Hepatocyte (in vitro differentiated cells): ENCODE data around the gene SIGLEC9.

Experiments used
- EZH2 ChIP-seq: fragments of 200-600 bp; sonication (generic); IDR thresholded peaks from 2 replicates; pipeline ENCODE4 v1.6.1; 2016; ENCODE audit warnings: antibody characterized with exemption, mild to moderate bottlenecking, borderline replicate concordance
- EZH2phosphoT487 ChIP-seq: fragments of 200-600 bp; sonication (generic); IDR thresholded peaks from one replicate; pipeline ENCODE4 v1.6.1; 2018; ENCODE audit warnings: antibody characterized with exemption, mild to moderate bottlenecking, low read depth, moderate library complexity; ENCODE audit not compliant: unreplicated experiment, severe bottlenecking
- TF ChIP-seq, protein P1 (sequence below): fragments of 200-600 bp; sonication (generic); IDR thresholded peaks from 2 replicates; pipeline ENCODE4 v1.5.1; 2016; ENCODE audit warnings: antibody characterized with exemption, mild to moderate bottlenecking; ENCODE audit not compliant: poor library complexity

DNA sequence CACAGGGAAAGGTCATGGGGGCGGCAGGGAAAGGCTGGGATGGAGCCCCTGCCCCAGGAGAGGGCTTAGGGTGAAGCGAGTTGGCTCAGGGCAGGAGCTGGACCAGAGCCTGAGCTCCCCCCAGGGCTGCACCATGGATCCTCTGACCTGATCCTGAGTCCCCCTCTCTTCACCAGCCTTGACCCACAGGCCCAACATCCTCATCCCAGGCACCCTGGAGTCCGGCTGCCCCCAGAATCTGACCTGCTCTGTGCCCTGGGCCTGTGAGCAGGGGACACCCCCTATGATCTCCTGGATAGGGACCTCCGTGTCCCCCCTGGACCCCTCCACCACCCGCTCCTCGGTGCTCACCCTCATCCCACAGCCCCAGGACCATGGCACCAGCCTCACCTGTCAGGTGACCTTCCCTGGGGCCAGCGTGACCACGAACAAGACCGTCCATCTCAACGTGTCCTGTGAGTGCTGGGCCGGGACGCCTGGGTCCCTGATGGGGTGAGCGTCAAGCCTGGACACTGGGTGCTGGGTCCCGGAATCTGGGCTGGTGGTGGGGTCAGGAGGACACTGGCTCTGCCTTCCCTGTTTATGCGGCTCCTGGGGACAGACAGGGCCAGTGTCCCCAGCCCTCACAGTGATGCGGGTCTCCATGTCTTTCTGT is 842 bp downstream of the SIGLEC9 start:
- TF ChIP-seq, protein P1, sequence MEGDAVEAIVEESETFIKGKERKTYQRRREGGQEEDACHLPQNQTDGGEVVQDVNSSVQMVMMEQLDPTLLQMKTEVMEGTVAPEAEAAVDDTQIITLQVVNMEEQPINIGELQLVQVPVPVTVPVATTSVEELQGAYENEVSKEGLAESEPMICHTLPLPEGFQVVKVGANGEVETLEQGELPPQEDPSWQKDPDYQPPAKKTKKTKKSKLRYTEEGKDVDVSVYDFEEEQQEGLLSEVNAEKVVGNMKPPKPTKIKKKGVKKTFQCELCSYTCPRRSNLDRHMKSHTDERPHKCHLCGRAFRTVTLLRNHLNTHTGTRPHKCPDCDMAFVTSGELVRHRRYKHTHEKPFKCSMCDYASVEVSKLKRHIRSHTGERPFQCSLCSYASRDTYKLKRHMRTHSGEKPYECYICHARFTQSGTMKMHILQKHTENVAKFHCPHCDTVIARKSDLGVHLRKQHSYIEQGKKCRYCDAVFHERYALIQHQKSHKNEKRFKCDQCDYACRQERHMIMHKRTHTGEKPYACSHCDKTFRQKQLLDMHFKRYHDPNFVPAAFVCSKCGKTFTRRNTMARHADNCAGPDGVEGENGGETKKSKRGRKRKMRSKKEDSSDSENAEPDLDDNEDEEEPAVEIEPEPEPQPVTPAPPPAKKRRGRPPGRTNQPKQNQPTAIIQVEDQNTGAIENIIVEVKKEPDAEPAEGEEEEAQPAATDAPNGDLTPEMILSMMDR: no peak
- TF ChIP-seq EZH2phosphoT487: no peak
- TF ChIP-seq EZH2: no peak
